Kidney glomerular epithelial cell (primary cell): Measurements from ENCODE around the gene PTCD1.
A peak's percentile ranks its signal among the peaks of the same experiment; 100 is the strongest.
"Not testable (repeated sequence)": the region's sequence is repeated elsewhere in the genome, so short reads cannot be mapped to it uniquely, and the experiment has no call there.

Experiments
- DNase-seq: peaks from one replicate; lab custom pipeline; 2025; lab: John Stamatoyannopoulos, UW

Gene PTCD1

GRCh38 chr7:99451936-99452335, 13.3 kb upstream of the PTCD1 start:
- DNase-seq: no peak

- no peak for DNase-seq
Measured at GRCh38 chr7:99449326-99449725, 10.7 kb upstream of the PTCD1 start.

DNA sequence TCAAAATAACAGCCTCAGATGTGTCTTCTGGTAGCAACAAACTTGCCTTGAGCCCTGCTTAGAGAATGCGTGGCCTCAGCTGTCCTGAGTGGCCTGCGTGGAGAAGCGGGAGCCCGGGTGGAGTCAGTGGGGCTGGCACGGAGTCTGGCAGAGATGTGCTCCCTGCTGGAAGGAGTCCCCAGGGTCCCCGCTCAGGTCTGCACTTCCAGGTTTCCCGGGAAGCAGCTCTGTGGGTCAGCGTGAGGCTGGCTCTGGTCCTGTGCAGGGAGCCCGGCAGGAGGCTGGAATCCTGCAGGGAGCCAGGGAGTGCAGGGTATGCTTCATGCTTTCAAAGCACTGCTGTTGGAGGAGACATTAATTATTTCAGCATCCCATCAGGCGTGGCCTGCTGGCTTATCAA, 10.3 kb upstream of the PTCD1 start:
- DNase-seq: no peak

- DNase-seq: no peak
Measured at GRCh38 chr7:99447943-99448342, 9.3 kb upstream of the PTCD1 start.

DNA sequence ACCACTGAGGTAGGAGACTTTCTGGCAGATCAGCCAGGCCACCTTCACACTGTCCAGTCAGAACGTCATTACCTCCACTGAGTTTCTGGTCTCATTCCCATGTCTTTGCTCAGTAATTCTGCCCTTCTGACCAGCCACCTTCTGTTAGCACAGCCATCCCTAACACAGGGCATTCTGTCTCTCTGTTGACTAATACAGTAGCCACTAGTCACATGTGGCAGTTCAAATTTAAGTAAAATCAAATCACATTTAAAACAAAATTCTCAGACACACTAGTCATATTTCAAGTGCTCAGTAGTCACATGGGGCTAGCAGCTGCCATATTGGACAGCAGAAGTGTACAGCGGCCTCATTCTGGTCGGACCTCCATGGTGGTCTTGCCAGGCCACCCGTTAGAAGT, 7.5 kb upstream of the PTCD1 start:
- no peak for DNase-seq

GRCh38 chr7:99440195-99440594, 1.6 kb upstream of the PTCD1 start:
- DNase-seq: no peak

GRCh38 chr7:99437946-99438572, 539 bp downstream of the PTCD1 start:
- no peak for DNase-seq

DNA sequence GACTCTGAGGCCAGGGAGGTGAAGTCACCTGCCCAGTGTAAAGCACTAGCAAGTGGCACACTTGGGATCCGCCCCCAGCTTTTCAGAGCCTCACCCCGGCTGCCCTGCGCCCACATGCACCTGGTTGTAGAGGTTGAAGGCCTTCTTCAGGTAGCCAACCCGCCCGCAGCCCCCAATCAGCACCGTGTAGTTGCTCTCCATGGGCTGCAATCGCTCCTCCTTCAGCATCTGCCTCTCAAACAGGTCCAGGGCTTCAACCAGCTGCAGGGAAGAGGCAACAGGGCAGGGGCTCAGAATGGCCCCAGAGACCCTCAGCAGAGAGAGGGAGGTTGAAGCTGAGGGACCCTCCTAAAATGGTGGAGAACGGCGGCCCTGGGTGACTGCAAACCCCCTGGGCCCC, 5.4 kb downstream of the PTCD1 start:
- no peak for DNase-seq

DNA sequence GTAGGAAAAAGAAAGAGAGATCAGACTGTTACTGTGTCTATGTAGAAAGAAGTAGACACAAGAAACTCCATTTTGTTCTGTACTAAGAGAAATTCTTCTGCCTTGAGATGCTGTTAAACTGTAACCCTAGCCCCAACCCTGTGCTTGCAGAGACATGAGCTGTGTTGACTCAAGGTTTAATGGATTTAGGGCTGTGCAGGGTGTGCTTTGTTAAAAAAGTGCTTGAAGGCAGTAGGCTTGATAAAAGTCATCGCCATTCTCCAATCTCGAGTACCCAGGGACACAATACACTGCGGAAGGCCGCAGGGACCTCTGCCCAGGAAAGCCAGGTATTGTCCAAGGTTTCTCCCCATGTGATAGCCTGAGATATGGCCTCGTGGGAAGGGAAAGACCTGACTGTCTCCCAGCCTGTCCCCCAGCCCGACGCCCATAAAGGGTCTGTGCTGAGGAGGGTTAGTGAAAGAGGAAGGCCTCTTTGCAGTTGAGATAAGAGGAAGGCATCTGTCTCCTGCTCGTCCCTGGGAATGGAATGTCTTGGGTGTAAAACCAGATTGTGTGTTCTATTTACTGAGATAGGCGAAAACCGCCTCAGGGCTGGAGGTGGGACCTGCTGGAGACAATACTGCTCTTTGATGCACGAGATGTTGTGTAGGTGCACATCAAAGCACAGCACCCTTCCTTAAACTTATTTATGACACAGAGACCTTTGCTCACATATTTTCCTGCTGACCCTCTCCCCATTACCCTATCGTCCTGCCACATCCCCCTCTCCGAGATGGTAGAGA, 6.7 kb downstream of the PTCD1 start:
- DNase-seq: not testable (repeated sequence)

DNA sequence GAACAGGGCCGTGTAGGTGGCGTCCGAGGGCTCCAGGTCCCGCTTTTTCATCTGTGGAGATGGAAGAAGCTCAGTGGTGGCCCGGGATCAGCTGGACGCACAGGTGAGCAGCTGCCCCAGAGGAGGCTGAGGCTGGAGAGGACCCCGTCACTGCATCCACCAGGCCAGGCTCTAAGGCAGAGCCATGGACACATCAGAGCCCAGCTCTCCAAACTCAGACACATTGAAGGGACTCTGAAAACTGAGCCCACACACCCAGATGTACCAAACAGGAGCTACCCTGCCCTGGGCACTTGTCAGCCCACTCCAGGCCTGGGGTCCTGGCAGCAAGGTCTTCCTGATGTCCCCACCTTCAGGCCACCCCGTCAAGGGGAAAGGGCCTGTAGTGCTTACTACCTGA, 8.8 kb downstream of the PTCD1 start:
- no peak for DNase-seq

DNA sequence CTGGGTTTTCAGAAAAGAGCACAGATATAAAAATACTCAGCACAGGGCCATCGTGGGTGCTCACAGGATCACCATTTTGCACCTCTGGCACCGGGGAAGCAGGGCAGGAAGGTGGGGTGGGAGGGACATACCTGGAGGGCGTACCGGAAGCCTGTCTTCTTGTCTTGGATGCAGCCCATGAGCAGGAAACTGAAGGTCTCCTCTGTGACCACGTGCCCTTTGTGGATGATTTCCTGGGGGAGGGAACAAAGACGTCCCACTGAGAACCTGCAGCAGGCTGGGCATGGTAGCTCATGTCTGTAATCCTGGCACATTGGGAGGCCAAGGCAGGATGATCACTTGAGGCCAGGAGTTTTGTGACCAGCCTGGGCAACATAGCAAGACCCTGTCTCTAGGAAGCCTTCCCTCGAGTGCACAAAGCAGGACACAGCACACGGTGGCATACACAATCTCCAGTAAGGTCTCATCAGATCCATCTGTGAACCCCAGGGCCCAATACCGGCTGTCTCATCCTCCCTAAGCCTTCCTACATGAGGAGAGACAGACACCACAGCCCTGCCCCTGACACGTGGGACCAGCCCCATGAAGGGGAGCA, 9.5 kb downstream of the PTCD1 start:
- no peak for DNase-seq

DNA sequence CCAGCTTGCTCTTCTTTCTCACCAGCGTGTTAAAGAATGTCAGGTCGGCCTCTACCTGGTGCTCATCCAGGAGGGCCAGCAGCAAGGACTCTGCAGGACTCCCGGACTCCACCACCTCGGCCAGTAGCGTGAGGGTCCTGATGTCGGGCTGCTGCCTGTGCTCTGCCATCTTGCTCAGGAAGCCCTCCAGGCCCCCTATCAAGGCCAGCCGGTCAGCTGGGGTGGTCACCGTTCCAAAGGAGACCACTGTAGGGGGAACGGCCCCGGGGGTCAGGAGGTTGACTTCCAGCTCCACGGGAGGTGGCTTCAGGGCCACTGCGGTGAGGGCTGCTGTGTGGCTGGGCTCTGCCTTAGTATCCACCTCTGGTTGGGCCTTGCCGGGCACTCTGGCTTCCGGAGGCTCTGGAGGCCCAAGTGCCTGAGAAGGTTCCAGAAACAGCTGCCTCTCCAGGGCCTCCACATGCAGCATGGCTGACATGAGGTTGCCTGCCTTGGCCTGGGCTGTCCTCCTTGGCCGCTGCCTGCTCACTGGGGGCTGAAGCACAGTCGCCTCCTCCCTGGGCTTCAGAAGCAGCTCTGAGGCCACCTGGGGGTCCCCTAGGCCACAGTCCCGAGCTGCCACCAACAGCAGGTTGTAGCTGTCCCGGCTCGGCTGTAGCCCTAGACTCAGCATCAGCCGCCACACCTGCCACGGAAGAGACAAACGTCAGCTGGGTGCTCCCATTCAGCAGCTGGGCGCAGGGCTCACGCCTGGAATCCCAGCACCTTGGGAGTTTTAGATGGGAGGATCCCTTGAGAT, 13.5 kb downstream of the PTCD1 start:
- no peak for DNase-seq

- DNase-seq: no peak
Measured at GRCh38 chr7:99422625-99423024, 16.0 kb downstream of the PTCD1 start.

GRCh38 chr7:99422186-99422585, 16.4 kb downstream of the PTCD1 start:
- no peak for DNase-seq

GRCh38 chr7:99420986-99421385, 17.6 kb downstream of the PTCD1 start:
- no peak for DNase-seq

DNA sequence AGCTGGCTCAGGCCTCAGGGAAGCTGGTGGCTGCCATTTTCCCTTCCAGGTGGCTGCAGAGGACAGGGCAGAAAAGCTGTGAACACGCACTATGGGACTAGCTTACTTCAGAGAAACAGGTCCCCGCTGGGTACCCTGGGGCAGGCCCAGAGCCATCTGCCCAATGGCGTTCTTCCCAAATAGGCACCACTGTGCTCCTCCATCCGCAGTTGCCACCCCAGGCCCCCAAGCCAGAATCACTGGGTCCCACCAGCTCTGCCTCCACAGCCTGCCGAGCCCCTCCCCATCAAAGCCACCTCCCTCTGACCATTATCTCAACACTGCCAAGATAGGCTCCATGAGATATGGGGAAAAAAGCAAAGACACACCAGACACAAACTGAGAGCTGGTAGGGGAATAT, 18.4 kb downstream of the PTCD1 start:
- no peak for DNase-seq

GRCh38 chr7:99419323-99420021, 19.1 kb downstream of the PTCD1 start:
- DNase-seq: no peak

DNA sequence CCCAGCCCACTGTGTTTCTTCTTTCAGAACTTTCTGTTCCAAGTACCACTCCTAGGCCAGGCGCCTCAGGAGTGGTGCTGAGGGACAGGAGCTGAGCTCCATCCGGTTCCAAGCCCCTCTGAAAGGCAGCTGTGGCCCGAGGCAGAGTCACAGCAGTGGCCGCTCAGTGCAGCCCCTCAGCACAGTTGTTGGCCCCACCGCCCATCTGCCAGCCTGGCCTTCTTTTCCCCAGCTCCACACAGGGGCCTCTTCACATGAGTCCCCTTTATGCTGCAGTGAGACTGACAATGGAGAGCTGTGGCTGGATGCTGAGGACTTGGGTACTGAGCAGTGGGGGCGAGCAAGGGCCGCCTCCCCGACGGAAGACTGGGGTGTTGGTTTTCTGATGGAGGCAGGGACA, 20.3 kb downstream of the PTCD1 start:
- no peak for DNase-seq

DNA sequence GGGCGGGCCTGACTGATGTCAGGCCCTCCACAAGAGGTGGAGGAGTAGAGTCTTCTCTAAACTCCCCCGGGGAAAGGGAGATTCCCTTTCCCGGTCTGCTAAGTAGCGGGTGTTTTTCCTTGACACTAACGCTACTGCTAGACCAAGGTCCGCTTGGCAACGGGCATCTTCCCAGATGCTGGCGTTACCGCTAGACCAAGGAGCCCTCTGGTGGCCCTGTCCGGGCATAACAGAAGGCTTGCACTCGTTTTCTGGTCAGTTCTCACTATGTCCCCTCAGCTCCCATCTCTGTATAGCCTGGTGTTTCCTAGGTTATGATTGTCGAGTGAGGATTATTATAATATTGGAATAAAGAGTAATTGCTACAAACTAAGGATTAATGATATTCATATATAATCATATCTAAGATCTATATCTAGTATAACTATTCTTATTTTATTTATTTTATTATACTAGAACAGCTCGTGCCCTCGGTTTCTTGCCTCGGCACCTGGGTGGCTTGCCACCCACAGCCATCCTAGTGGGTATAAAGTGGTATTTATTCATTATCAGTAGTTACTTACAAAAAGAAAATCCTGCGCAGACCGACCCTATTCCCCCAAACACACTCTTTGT, 23.0 kb downstream of the PTCD1 start:
- peak; percentile 30 for DNase-seq

DNA sequence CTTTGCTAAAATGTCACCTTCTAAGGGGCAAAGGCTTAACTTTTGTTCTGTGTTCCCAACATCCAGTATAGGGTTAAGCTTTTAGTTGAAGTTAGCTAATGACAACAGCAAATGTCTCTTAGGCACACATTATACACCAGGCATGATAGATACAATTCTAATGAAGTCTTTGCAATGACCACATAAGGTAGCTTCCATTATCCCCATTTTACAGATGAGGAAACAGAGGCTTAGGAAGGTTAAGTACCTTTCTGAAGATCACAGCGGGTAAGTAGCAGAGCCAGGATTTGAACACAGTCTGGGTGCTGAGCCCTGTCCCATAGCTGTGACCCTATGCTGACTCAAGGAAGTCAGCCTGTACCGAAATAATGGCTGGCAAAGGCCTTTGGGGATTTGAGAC, 28.0 kb downstream of the PTCD1 start:
- DNase-seq: no peak

DNA sequence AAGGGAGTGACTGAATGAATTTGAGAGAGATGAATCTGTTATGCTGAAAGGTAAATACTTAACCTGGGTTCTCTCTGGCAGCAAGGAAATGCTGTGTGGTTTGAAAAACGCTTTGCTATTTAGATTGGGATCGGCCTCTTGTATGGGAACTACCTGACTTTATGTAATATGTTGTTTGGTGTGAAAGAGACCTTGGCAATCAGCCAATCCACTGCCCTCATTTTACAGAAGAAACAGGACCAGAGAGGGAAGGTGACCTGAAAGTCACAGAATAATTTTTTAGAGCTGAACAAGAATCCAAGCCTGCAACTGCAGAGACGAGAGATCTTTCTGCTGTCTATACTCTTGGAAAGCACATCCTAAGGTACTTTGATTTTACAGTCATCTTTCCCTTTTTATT, 28.8 kb downstream of the PTCD1 start:
- no peak for DNase-seq

- DNase-seq: peak; percentile 17
Measured at GRCh38 chr7:99409192-99409572, 29.4 kb downstream of the PTCD1 start.
